Sigmoid colon (tissue), 4 donors: Measurements from ENCODE around the gene LRRC70.

Experiments used
- CTCF ChIP-seq, 4 experiments: fragments of 450-650 bp in 3 of 4; fragments of 200-600 bp in 1 of 4; IDR thresholded peaks; one replicate each; pipeline ENCODE4 v1.5.1; 2016 to 2019; ENCODE audit warnings: antibody characterized with exemption in 4 of 4, mild to moderate bottlenecking in 3 of 4, moderate library complexity in 2 of 4
- EP300 ChIP-seq, 4 donors: sonication (generic); formaldehyde crosslinking; IDR thresholded peaks; one replicate each; pipeline ENCODE4 v1.6.1; 2017; ENCODE audit warnings: antibody characterized with exemption in 4 of 4
- POLR2A ChIP-seq, 2 donors: fragments of 450-650 bp; IDR thresholded peaks; one replicate each; pipeline ENCODE4 v1.6.1; 2016; ENCODE audit warnings: antibody characterized with exemption in 2 of 2, mild to moderate bottlenecking in 2 of 2, moderate library complexity in 2 of 2

- TF ChIP-seq CTCF (IDR thresholded peaks at IDR 0.05) (no peak), POLR2A (IDR thresholded peaks at IDR 0.05) (no peak), EP300 (IDR thresholded peaks at IDR 0.05) (no peak)
Observed at GRCh38 chr5:62575489-62575888, 3.1 kb upstream of the LRRC70 start.
